B cell (primary cell): ENCODE data around the gene GRK6. TPM values are rescaled to one million over a fixed set of nuclear protein-coding genes. Genes with fewer than 3 reads are reported as not detected.

Experiments used
- ATAC-seq: fragments of 200-7000 bp; cut with Tn5 transposase; one replicate; pipeline ENCODE4 v1.10.0; 2021; ENCODE audit warnings: low read depth, mild to moderate bottlenecking, moderate number of reproducible peaks, moderate library complexity
- CTCF ChIA-PET: fragments of 350-600 bp; sonication (Branson Sonifier 250); formaldehyde crosslinking; loops from one replicate; lab custom pipeline; 2021; ENCODE audit warnings: antibody characterized with exemption, inconsistent platforms; lab: Charles Lee
- POLR2A ChIA-PET: fragments of 350-600 bp; sonication (Branson Sonifier 250); formaldehyde crosslinking; loops from one replicate; lab custom pipeline; 2021; ENCODE audit warnings: antibody characterized with exemption; lab: Charles Lee
- DNase-seq: peaks from one replicate; pipeline ENCODE4 v3.0.0; 2013
- H2AFZ ChIP-seq: 2 replicates; pipeline ENCODE4 v1.6.1; 2012; ENCODE audit warnings: mild to moderate bottlenecking, low read depth, low read length; ENCODE audit not compliant: insufficient read depth, poor library complexity, severe bottlenecking
- H3K27ac ChIP-seq, 2 donors: 1 replicate in 1 of 2; 2 replicates in 1 of 2; pipeline ENCODE4 v1.5.1; 2012 to 2013; ENCODE audit warnings: low read length in 2 of 2, mild to moderate bottlenecking in 2 of 2, moderate library complexity in 1 of 2
- H3K27me3 ChIP-seq, 4 experiments: fragments of 200-600 bp in 1 of 4; sonication (generic) in 1 of 4; replicated peaks in 1 of 4; 1 replicate in 2 of 4; 2 replicates in 2 of 4; pipeline versions ENCODE4 v1.6.1 to v1.7.0; 2013 to 2016; ENCODE audit warnings: low read length in 3 of 4, mild to moderate bottlenecking in 2 of 4, mixed read lengths in 1 of 4, moderate library complexity in 1 of 4; ENCODE audit not compliant: insufficient read depth in 4 of 4, control insufficient read depth in 3 of 4; ENCODE audit errors: control extremely low read depth in 1 of 4
- H3K36me3 ChIP-seq, 2 experiments: replicated peaks in 1 of 2; 1 replicate in 1 of 2; 2 replicates in 1 of 2; pipeline versions ENCODE4 v1.6.1 to v1.7.1; 2013; ENCODE audit warnings: low read length in 1 of 2; ENCODE audit not compliant: insufficient read depth in 2 of 2, control insufficient read depth in 1 of 2; ENCODE audit errors: control extremely low read depth in 1 of 2, extremely low read depth in 1 of 2
- H3K4me1 ChIP-seq, 2 donors: fragments of 200-600 bp in 1 of 2; sonication (generic) in 1 of 2; 1 replicate in 1 of 2; 2 replicates in 1 of 2; pipeline versions ENCODE4 v1.5.1 to v1.6.1; 2013 to 2017; ENCODE audit warnings: low read length in 2 of 2; ENCODE audit not compliant: control insufficient read depth in 2 of 2, insufficient read depth in 2 of 2
- H3K4me2 ChIP-seq: replicated peaks from 2 replicates; pipeline ENCODE3; 2012; ENCODE audit warnings: mild to moderate bottlenecking, low read depth, low read length; ENCODE audit not compliant: poor library complexity, severe bottlenecking
- H3K4me3 ChIP-seq, 5 experiments: fragments of 200-600 bp in 1 of 5; sonication (generic) in 1 of 5; 1 replicate in 3 of 5; 2 replicates in 2 of 5; pipeline versions ENCODE4 v1.5.1 to v1.7.0; 2011 to 2016; ENCODE audit warnings: low read length in 4 of 5, mild to moderate bottlenecking in 4 of 5, low read depth in 2 of 5, control low read depth in 1 of 5, moderate library complexity in 1 of 5; ENCODE audit not compliant: insufficient read depth in 1 of 5; ENCODE audit errors: control extremely low read depth in 1 of 5, extremely low read depth in 1 of 5
- H3K79me2 ChIP-seq: fragments of 200-600 bp; sonication (generic); one replicate; pipeline ENCODE4 v1.6.0; 2016; ENCODE audit warnings: low read length; ENCODE audit not compliant: control insufficient read depth, insufficient read depth
- H3K9ac ChIP-seq: fragments of 200-600 bp; sonication (generic); 2 replicates; pipeline ENCODE4 v1.6.1; 2017; ENCODE audit warnings: mild to moderate bottlenecking, low read length, moderate library complexity
- H3K9me3 ChIP-seq, 3 donors: one replicate each; pipeline versions ENCODE4 v1.6.1 to v1.7.1; 2013; ENCODE audit warnings: low read length in 2 of 3; ENCODE audit not compliant: control insufficient read depth in 2 of 3, insufficient read depth in 1 of 3; ENCODE audit errors: control extremely low read depth in 1 of 3
- H4K20me1 ChIP-seq: 2 replicates; pipeline ENCODE4 v1.6.0; 2012; ENCODE audit warnings: mild to moderate bottlenecking, low read length; ENCODE audit not compliant: insufficient read depth, control insufficient read depth, poor library complexity, severe bottlenecking
- H3K27ac Mint-ChIP-seq: one replicate; pipeline ENCODE4 v1.8.0; 2021; ENCODE audit warnings: mixed read lengths
- H3K27me3 Mint-ChIP-seq: one replicate; pipeline ENCODE4 v1.8.0; 2021; ENCODE audit warnings: mixed read lengths
- H3K4me1 Mint-ChIP-seq: one replicate; pipeline ENCODE4 v1.8.0; 2021; ENCODE audit warnings: mixed read lengths
- H3K4me3 Mint-ChIP-seq: one replicate; pipeline ENCODE4 v1.8.0; 2021; ENCODE audit warnings: mixed read lengths
- H3K9me3 Mint-ChIP-seq: one replicate; pipeline ENCODE4 v1.8.0; 2022; ENCODE audit warnings: mixed read lengths; ENCODE audit not compliant: insufficient read depth
- EZH2 ChIP-seq: IDR thresholded peaks from 2 replicates; pipeline ENCODE4 v1.6.1; 2012; ENCODE audit warnings: borderline replicate concordance, low read depth, mild to moderate bottlenecking, moderate library complexity, low read length; ENCODE audit not compliant: insufficient read depth, poor library complexity, severe bottlenecking
- WGBS: methylation state at CpG from one replicate; pipeline ENCODE4 v1.1.5; 2013; ENCODE audit warnings: missing lambda C conversion rate; ENCODE audit not compliant: insufficient coverage; 5-methylcytosine and 5-hydroxymethylcytosine counted together
- intact Hi-C: fragments of 100-400 bp; cut with micrococcal nuclease; formaldehyde crosslinking; loops from one replicate; pipeline ENCODE4 v1.10.0; 2022
- polyA plus RNA-seq: library from polyadenylated mRNA; depleted of rRNA; stranded (reverse); fragments of >200 nt; gene quantifications from 2 replicates; pipeline ENCODE4 v1.2.3, GENCODE V29; 2012
- total RNA-seq, 2 donors: library from RNA; stranded (reverse); fragments of 120-200 nt in 1 of 2; gene quantifications; 1 replicate in 1 of 2; 2 replicates in 1 of 2; pipeline versions ENCODE4 v1.2.3 to v1.2.4, GENCODE V29; 2013 to 2022
- TF ChIP-seq, protein P1 (sequence below): fragments of 200-600 bp; IDR thresholded peaks from one replicate; pipeline ENCODE4 v1.8.0; 2022; ENCODE audit warnings: antibody characterized with exemption, mild to moderate bottlenecking

Gene GRK6
- total and polyA plus RNA-seq, 2 donors (not counting 1 experiment from before 2014, with no cell fraction given), result 155 to 173 TPM

- H3K4me3 ChIP-seq, result no peak overlapping the region
- intact Hi-C loops, result no loop called here
- ATAC-seq, result no peak
- H3K4me1 Mint-ChIP-seq, result peaks cover 16% of the 10 kb centered on the region
- no peak overlapping the region for H3K27ac Mint-ChIP-seq
- DNase-seq, result no peak
- H3K9me3 ChIP-seq, result no peaks in the 10 kb centered on the region
- no peaks in the 10 kb centered on the region for H3K36me3 ChIP-seq
- H3K27me3 Mint-ChIP-seq, result peaks cover 3% of the 10 kb centered on the region
- H3K27ac ChIP-seq, result no peak overlapping the region
- ChIA-PET POLR2A (no interaction called here), CTCF (interaction anchor here (0.6 to 10.1 kb wide), 3 partner anchors 9 to 61 kb away, joined by 3 to 186 read pairs (median 146); partner anchors contain the start of gene PFN3)
- H4K20me1 ChIP-seq, result no peaks in the 10 kb centered on the region
- WGBS, result 91% methylated on average over 5 of the region's 5 CpGs
- TF ChIP-seq, protein P1, sequence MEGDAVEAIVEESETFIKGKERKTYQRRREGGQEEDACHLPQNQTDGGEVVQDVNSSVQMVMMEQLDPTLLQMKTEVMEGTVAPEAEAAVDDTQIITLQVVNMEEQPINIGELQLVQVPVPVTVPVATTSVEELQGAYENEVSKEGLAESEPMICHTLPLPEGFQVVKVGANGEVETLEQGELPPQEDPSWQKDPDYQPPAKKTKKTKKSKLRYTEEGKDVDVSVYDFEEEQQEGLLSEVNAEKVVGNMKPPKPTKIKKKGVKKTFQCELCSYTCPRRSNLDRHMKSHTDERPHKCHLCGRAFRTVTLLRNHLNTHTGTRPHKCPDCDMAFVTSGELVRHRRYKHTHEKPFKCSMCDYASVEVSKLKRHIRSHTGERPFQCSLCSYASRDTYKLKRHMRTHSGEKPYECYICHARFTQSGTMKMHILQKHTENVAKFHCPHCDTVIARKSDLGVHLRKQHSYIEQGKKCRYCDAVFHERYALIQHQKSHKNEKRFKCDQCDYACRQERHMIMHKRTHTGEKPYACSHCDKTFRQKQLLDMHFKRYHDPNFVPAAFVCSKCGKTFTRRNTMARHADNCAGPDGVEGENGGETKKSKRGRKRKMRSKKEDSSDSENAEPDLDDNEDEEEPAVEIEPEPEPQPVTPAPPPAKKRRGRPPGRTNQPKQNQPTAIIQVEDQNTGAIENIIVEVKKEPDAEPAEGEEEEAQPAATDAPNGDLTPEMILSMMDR, result no peak
- no peak for TF ChIP-seq EZH2
- peaks cover 14 to 19% of the 10 kb centered on the region in 2 donors for H3K4me1 ChIP-seq
- H3K79me2 ChIP-seq, result no peaks in the 10 kb centered on the region
- H3K27me3 ChIP-seq, result peaks cover 0 to 2% (median 0%) of the 10 kb centered on the region in 4 experiments
- H2AFZ ChIP-seq, result no peak overlapping the region
- no peak overlapping the region for H3K9ac ChIP-seq
- no peak overlapping the region for H3K4me2 ChIP-seq
- no peaks in the 10 kb centered on the region for H3K9me3 Mint-ChIP-seq
- no peak overlapping the region for H3K4me3 Mint-ChIP-seq
Measured at GRCh38 chr5:177393990-177394389, 32.5 kb upstream of the GRK6 start.

GRCh38 chr5:177396078-177396477, 30.4 kb upstream of the GRK6 start:
- H3K4me3 Mint-ChIP-seq, result no peak overlapping the region
- WGBS, result 93% methylated on average over 8 of the region's 8 CpGs
- no peaks in the 10 kb centered on the region for H3K27me3 Mint-ChIP-seq
- TF ChIP-seq, protein P1, result no peak
- no peak for TF ChIP-seq EZH2
- H3K27ac ChIP-seq, result no peak overlapping the region
- no peak overlapping the region for H3K4me3 ChIP-seq
- no peak for ATAC-seq
- no peak overlapping the region for H3K27ac Mint-ChIP-seq
- ChIA-PET CTCF (no interaction called here), POLR2A (no interaction called here)
- no peaks in the 10 kb centered on the region for H3K36me3 ChIP-seq
- no peak overlapping the region for H2AFZ ChIP-seq
- H3K4me1 Mint-ChIP-seq, result peaks cover 1% of the 10 kb centered on the region
- no peaks in the 10 kb centered on the region for H4K20me1 ChIP-seq
- no peaks in the 10 kb centered on the region for H3K9me3 Mint-ChIP-seq
- H3K9me3 ChIP-seq, result peaks cover 0 to 7% (median 0%) of the 10 kb centered on the region in 3 donors
- H3K4me1 ChIP-seq, result no peaks in the 10 kb centered on the region
- no peak overlapping the region for H3K9ac ChIP-seq
- no peak overlapping the region for H3K4me2 ChIP-seq
- intact Hi-C loops, result no loop called here
- no peak for DNase-seq
- H3K27me3 ChIP-seq, result peaks cover 0 to 19% (median 2%) of the 10 kb centered on the region in 4 experiments
- no peaks in the 10 kb centered on the region for H3K79me2 ChIP-seq
